Fibroblast of lung (primary cell): Measurements from ENCODE around the gene CEP295NL. TPM values are rescaled to one million over a fixed set of nuclear protein-coding genes. Genes with fewer than 3 reads are reported as not detected.

ENCODE experiments used
- DNase-seq, 2 donors: peaks; one replicate each; pipeline versions ENCODE4 v3.0.0 to v3.0.0-alpha.2; 2010; ENCODE audit warnings: low read depth in 2 of 2
- H2AFZ ChIP-seq: 2 replicates; pipeline ENCODE4 v1.5.1; 2012; ENCODE audit warnings: low read length, control low read depth, inconsistent platforms
- H3K27ac ChIP-seq: 2 replicates; pipeline ENCODE4 v1.5.1; 2011; ENCODE audit warnings: low read length, control low read depth; ENCODE audit not compliant: insufficient read depth
- H3K27me3 ChIP-seq: 2 replicates; pipeline ENCODE4 v1.5.1; 2011; ENCODE audit warnings: mild to moderate bottlenecking, low read length; ENCODE audit not compliant: control insufficient read depth, insufficient read depth
- H3K36me3 ChIP-seq: 2 replicates; pipeline ENCODE4 v1.5.1; 2011; ENCODE audit warnings: low read length; ENCODE audit not compliant: control insufficient read depth, insufficient read depth
- H3K4me1 ChIP-seq: 2 replicates; pipeline ENCODE4 v1.5.1; 2011; ENCODE audit warnings: low read length; ENCODE audit not compliant: control insufficient read depth, insufficient read depth; ENCODE audit errors: extremely low read depth
- H3K4me2 ChIP-seq: 2 replicates; pipeline ENCODE4 v1.5.1; 2011; ENCODE audit warnings: low read length, control low read depth; ENCODE audit not compliant: insufficient read depth; ENCODE audit errors: extremely low read depth
- H3K4me3 ChIP-seq, 4 experiments: fragments of 200-600 bp in 1 of 4; sonication (generic) in 1 of 4; replicated peaks in 1 of 4; 2 replicates each; pipeline ENCODE4 v1.5.1; 2011 to 2016; ENCODE audit warnings: low read length in 4 of 4, low read depth in 3 of 4, mild to moderate bottlenecking in 3 of 4, control low read depth in 2 of 4, inconsistent platforms in 1 of 4, mixed read lengths in 1 of 4; ENCODE audit not compliant: insufficient read depth in 1 of 4; ENCODE audit errors: control extremely low read depth in 1 of 4
- H3K79me2 ChIP-seq: 2 replicates; pipeline ENCODE4 v1.5.1; 2012; ENCODE audit warnings: mild to moderate bottlenecking, low read length, inconsistent platforms; ENCODE audit not compliant: control insufficient read depth, insufficient read depth
- H3K9ac ChIP-seq: 2 replicates; pipeline ENCODE4 v1.5.1; 2011; ENCODE audit warnings: mild to moderate bottlenecking, low read length, control low read depth; ENCODE audit not compliant: insufficient read depth
- H3K9me3 ChIP-seq: 2 replicates; pipeline ENCODE4 v1.5.1; 2012; ENCODE audit warnings: low read depth, low read length; ENCODE audit not compliant: control insufficient read depth, insufficient read depth
- H4K20me1 ChIP-seq: 2 replicates; pipeline ENCODE4 v1.5.1; 2011; ENCODE audit warnings: low read length; ENCODE audit not compliant: control insufficient read depth, insufficient read depth; ENCODE audit errors: extremely low read depth
- CTCF ChIP-seq, 2 donors: IDR thresholded peaks in 1 of 2; conservative IDR thresholded peaks in 1 of 2; 1 replicate in 1 of 2; 2 replicates in 1 of 2; pipeline ENCODE4 v1.5.1; 2011 to 2012; ENCODE audit warnings: low read length in 2 of 2, control low read depth in 1 of 2, inconsistent platforms in 1 of 2, low read depth in 1 of 2, mild to moderate bottlenecking in 1 of 2
- EZH2 ChIP-seq: IDR thresholded peaks from 2 replicates; pipeline ENCODE4 v1.5.1; 2012; ENCODE audit warnings: low read length, control low read depth, mild to moderate bottlenecking; ENCODE audit errors: missing control alignments
- polyA plus RNA-seq, 2 donors: library from polyadenylated mRNA; depleted of rRNA in 1 of 2; stranded (reverse) in 1 of 2; unstranded in 1 of 2; fragments of >200 nt; gene quantifications; 2 replicates each; pipeline ENCODE4 v1.2.1, GENCODE V29; 2011 to 2012; ENCODE audit warnings: missing spikeins in 1 of 2
- total RNA-seq: library from RNA; depleted of rRNA; stranded (reverse); fragments of >200 nt; gene quantifications from 2 replicates; pipeline ENCODE4 v1.2.1, GENCODE V29; 2014

CEP295NL gene
- total and polyA plus RNA-seq, 2 donors (not counting 1 experiment from before 2014, with no cell fraction given): 0.10 to 2.8 TPM

- TF ChIP-seq EZH2 (no peak), CTCF (conservative IDR thresholded peaks at IDR 0.05 in 1 of 2, IDR thresholded peaks at IDR 0.05 in 1 of 2; ENCODE audit: low read depth in 1 of 2, low read length in 2 of 2) (no peak)
- Histone ChIP-seq H2AFZ (no peak overlapping the region), H3K79me2 (peaks cover 96% of the 10 kb centered on the region), H3K4me3 (no peak overlapping the region), H3K4me1 (peaks cover 24% of the 10 kb centered on the region), H3K27me3 (no peaks in the 10 kb centered on the region), H3K27ac (no peak overlapping the region), H3K36me3 (peaks cover 25% of the 10 kb centered on the region), H3K4me2 (peak overlapping the region; percentile 11), H3K9ac (no peak overlapping the region), H4K20me1 (peaks cover 2% of the 10 kb centered on the region), H3K9me3 (no peaks in the 10 kb centered on the region)
- DNase-seq: no peak
These were observed 13.5 kb downstream of the CEP295NL start for GRCh38 chr17:78889531-78889930.

DNA sequence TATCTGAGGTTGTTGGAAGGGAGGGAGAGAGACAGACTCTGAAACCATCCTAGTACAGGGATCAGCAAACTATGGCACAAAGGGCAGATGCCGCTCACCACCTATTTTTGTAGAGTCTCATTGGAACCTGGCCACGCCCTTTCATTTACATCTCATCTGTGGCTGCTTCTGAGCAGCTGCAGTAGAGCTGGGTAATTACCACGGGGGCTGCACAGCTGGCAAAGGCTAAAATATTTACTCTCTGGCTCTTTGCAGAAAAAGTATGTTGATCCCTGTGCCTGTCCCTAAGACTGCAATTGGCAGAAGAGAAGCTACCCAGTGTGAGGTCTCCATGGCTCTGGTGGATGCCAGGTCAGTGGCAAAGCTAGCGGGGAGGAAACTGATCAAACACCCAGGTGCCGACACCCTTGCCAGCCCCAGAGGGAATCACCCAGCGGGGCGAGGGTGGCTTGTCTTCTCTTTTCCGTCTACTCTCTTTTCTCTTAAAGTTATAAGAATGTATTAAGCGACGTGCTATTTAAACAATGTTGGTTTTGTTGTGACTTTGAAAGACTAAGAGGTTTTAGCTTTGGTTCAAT, 14.0 kb downstream of the CEP295NL start:
- peaks cover 29% of the 10 kb centered on the region for H3K4me1 ChIP-seq
- no peak for DNase-seq
- H3K9ac ChIP-seq: no peak overlapping the region
- no peak overlapping the region for H2AFZ ChIP-seq
- peaks cover 96% of the 10 kb centered on the region for H3K79me2 ChIP-seq
- no peak overlapping the region for H3K4me3 ChIP-seq
- H3K36me3 ChIP-seq: peaks cover 25% of the 10 kb centered on the region
- H3K4me2 ChIP-seq: peak overlapping the region; percentile 11
- H3K9me3 ChIP-seq: no peaks in the 10 kb centered on the region
- TF ChIP-seq EZH2: no peak
- no peak for TF ChIP-seq CTCF (conservative IDR thresholded peaks at IDR 0.05 in 1 of 2, IDR thresholded peaks at IDR 0.05 in 1 of 2; ENCODE audit: low read depth in 1 of 2, low read length in 2 of 2)
- H4K20me1 ChIP-seq: peaks cover 2% of the 10 kb centered on the region
- H3K27me3 ChIP-seq: no peaks in the 10 kb centered on the region
- H3K27ac ChIP-seq: no peak overlapping the region

DNA sequence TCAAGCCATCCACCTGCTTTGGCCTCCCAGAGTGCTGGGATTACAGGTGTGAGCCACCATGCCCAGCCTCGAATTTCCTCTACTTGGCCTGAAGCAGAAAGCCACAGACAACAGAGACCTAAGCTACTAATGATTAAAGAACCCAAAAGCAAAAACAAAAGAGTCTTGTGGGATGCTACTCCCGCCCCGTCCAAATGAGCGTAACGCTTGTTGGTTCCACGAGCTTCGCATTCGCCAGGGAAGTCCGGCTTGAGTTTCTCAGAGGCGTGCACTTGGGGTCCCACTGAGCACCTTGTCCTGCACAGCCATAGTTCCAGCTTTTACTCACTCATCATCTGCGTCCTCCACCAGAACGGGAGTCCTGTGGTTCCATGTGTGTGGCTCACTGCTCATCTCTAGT, 16.0 kb downstream of the CEP295NL start:
- H4K20me1 ChIP-seq: no peaks in the 10 kb centered on the region

More for the DNA sequence above, 16.0 kb downstream of the CEP295NL start:
- no peak overlapping the region for H3K9ac ChIP-seq
- peaks cover 83% of the 10 kb centered on the region for H3K79me2 ChIP-seq
- no peak overlapping the region for H3K27ac ChIP-seq
- no peaks in the 10 kb centered on the region for H3K9me3 ChIP-seq
- TF ChIP-seq EZH2 (no peak), CTCF (conservative IDR thresholded peaks at IDR 0.05 in 1 of 2, IDR thresholded peaks at IDR 0.05 in 1 of 2; ENCODE audit: low read depth in 1 of 2, low read length in 2 of 2) (no peak)
- H3K4me1 ChIP-seq: peaks cover 43% of the 10 kb centered on the region
- H3K36me3 ChIP-seq: peaks cover 20% of the 10 kb centered on the region
- no peak for DNase-seq
- H3K4me2 ChIP-seq: no peak overlapping the region
- no peak overlapping the region for H2AFZ ChIP-seq
- H3K27me3 ChIP-seq: no peaks in the 10 kb centered on the region
- no peak overlapping the region for H3K4me3 ChIP-seq
